Measurements from ENCODE around the gene TPSG1.

DNA sequence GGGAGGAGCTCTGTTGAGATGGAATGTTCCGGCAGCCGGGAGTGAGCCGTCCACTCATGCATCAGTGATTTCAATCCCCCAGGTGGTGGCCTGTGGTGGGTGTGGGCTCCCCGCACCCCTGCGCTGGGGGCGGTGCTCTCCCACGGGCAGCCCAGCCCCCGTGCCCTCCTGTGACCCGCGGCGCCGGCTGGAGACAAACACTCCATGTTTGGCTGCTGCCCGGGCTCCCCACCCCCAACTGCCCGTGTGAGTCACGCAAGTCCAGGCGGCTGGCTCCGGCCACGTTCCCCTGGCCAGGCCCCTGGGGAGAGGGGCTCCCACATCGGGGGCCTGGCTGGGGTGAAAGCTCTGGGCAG is 42.8 kb downstream of the TPSG1 start:
- TF ChIP-seq EP300 (IDR thresholded peaks at IDR 0.05) (no peak), CTCF (IDR thresholded peaks at IDR 0.05) (no peak), POLR2AphosphoS5 (IDR thresholded peaks at IDR 0.05) (no peak), POLR2A (IDR thresholded peaks at IDR 0.05) (no peak)
